Left hindlimb (tissue), 1 donor: ENCODE data around the gene HOXA9.

Experiments
- DNase-seq: peaks from one replicate; pipeline ENCODE4 v3.0.0-alpha.2; 2018

Gene HOXA9

GRCh38 chr7:27165089-27165995, at the start of gene HOXA9:
Gene HOXA9, minus strand, starts transcription at chr7:27165537. Its CDS starts 80 bp downstream, at chr7:27165457.
- DNase-seq = peak; percentile 93

GRCh38 chr7:27214239-27214950, 49.1 kb upstream of the HOXA9 start:
- DNase-seq = no peak

- no peak for DNase-seq
Measured at GRCh38 chr7:27213433-27214238, 48.3 kb upstream of the HOXA9 start.

GRCh38 chr7:27212497-27213432, 47.4 kb upstream of the HOXA9 start:
- DNase-seq = no peak

GRCh38 chr7:27211764-27212204, 46.4 kb upstream of the HOXA9 start:
- DNase-seq = no peak

GRCh38 chr7:27211084-27211446, 45.7 kb upstream of the HOXA9 start:
- no peak for DNase-seq

GRCh38 chr7:27210441-27211083, 45.2 kb upstream of the HOXA9 start:
- no peak for DNase-seq

GRCh38 chr7:27209933-27210440, 44.6 kb upstream of the HOXA9 start:
- DNase-seq = no peak

- no peak for DNase-seq
Measured at GRCh38 chr7:27208998-27209397, 43.7 kb upstream of the HOXA9 start.

- DNase-seq = no peak
Measured at GRCh38 chr7:27207348-27207985, 42.1 kb upstream of the HOXA9 start.

GRCh38 chr7:27205325-27206280, 40.3 kb upstream of the HOXA9 start:
- DNase-seq = no peak

GRCh38 chr7:27204851-27205322, 39.5 kb upstream of the HOXA9 start:
- DNase-seq = no peak

- no peak for DNase-seq
Measured at GRCh38 chr7:27203964-27204594, 38.7 kb upstream of the HOXA9 start.

GRCh38 chr7:27203365-27203953, 38.1 kb upstream of the HOXA9 start:
- no peak for DNase-seq

GRCh38 chr7:27202862-27203134, 37.5 kb upstream of the HOXA9 start:
- DNase-seq = no peak

GRCh38 chr7:27202018-27202861, 36.9 kb upstream of the HOXA9 start:
- no peak for DNase-seq

- DNase-seq = no peak
Measured at GRCh38 chr7:27201580-27202017, 36.3 kb upstream of the HOXA9 start.
